Activated CD8-positive, alpha-beta memory T cell treated with anti-CD3 and anti-CD28 coated beads, Interleukin-2, amount 10 ng/mL, durations not matched to agents 7 days and 5 days (primary cell): ENCODE measurements around the gene C17orf114.
A peak's percentile ranks its signal among the peaks of the same experiment; 100 is the strongest.

Experiments used
- ATAC-seq: fragments of 150-1000 bp; cut with Tn5 transposase; one replicate; pipeline ENCODE4 v1.10.0; 2021; ENCODE audit warnings: moderate library complexity
- CTCF ChIA-PET: fragments of 350-600 bp; sonication (Branson Sonifier 250); formaldehyde crosslinking; loops from one replicate; lab custom pipeline; 2021; ENCODE audit warnings: antibody characterized with exemption; lab: Charles Lee
- DNase-seq: peaks from one replicate; pipeline ENCODE4 v3.0.0-alpha.2; 2020
- H3K27ac Mint-ChIP-seq: one replicate; pipeline ENCODE4 v1.8.0; 2021; ENCODE audit warnings: mild to moderate bottlenecking, mixed read lengths
- H3K27me3 Mint-ChIP-seq: one replicate; pipeline ENCODE4 v1.8.0; 2021; ENCODE audit warnings: mixed read lengths
- H3K36me3 Mint-ChIP-seq: one replicate; pipeline ENCODE4 v1.8.0; 2021; ENCODE audit warnings: mild to moderate bottlenecking, mixed read lengths
- H3K4me1 Mint-ChIP-seq: one replicate; pipeline ENCODE4 v1.8.0; 2021; ENCODE audit warnings: mixed read lengths
- H3K4me3 Mint-ChIP-seq: one replicate; pipeline ENCODE4 v1.8.0; 2021; ENCODE audit warnings: mild to moderate bottlenecking, moderate library complexity, mixed read lengths
- H3K9me3 Mint-ChIP-seq: one replicate; pipeline ENCODE4 v1.8.0; 2022; ENCODE audit warnings: low read depth, mixed read lengths

Gene C17orf114

DNA sequence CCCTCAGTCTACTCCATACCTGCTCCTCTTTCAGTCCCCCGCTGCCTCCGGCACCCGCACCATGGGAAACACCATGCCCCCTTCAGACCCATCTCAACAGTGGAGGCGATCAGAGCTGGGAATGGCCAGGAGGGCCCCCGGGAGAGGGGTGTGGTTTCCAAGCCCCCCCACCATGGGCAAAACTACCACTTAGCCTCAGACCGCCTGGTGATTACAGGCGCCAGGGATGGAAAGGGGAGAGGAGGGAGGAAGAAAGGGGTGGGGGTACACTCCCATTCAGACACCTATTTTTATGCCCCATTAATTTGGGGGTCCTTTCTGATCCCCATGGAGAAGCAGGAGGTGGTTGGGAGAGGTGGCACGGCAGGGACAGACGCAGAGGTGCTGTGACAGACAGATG, at the start of gene C17orf114:
Gene C17orf114 (minus strand): TSS at position 101 of the 400 bp plus-strand sequence.
- CTCF ChIA-PET, result interaction anchor here (2.3 kb wide), 1 partner anchor 12 kb away, joined by 9 read pairs; no protein-coding TSS in a partner anchor
- Mint-ChIP-seq H3K27me3 (no peaks in the 10 kb centered on the region), H3K4me3 (no peak within 1 kb of the TSS), H3K9me3 (no peaks in the 10 kb centered on the region), H3K36me3 (peaks cover 7% of the 10 kb centered on the region), H3K27ac (no peak within 1 kb of the TSS), H3K4me1 (peaks cover 11% of the 10 kb centered on the region)
- ATAC-seq (no peak), DNase-seq (no peak)

DNA sequence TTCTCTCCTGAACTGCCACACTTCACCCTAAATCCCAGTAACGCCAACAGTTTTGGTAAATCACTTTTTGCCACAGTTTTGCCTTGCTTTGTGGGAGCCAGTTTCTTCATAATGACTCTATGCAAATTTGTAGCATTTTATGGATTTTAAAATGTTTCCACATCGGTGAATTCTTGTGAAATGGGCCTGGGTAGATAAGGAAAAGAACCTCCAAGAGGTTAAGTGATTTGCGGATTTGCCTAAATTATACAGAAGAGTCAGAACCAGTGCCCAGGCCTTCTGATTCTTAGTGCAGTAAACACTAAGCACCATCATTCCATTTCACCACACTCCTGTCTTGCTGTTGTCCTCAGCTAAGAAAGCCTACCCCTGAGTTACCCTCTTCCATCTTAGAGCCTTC, 49.0 kb upstream of the C17orf114 start:
- Mint-ChIP-seq H3K9me3 (peaks cover 5% of the 10 kb centered on the region), H3K4me3 (no peak overlapping the region), H3K4me1 (peaks cover 11% of the 10 kb centered on the region), H3K27me3 (peaks cover 4% of the 10 kb centered on the region), H3K27ac (peak overlapping the region; percentile 20), H3K36me3 (peaks cover 28% of the 10 kb centered on the region)
- CTCF ChIA-PET, result no interaction called here
- DNase-seq (no peak), ATAC-seq (no peak)

DNA sequence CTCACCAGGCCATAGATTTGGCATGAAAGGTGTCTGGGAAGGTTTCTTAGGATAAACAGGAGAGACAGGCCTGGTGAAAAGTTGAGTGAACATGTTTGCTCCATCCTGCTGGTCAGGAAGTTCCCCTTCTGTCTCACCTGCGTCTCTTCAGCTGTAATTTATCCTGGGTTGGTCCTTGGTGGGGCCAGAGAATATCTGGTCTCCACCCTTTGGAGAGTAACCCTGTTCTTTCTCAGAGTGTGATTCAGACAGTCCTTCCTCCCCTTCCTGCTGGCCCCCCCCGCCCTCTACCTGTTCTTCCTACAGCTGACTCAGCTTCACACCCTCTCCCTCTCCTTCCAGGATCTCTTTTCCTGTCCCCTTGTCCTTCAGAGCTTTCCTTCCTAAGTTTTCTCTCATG, 48.1 kb upstream of the C17orf114 start:
- CTCF ChIA-PET, result no interaction called here
- Mint-ChIP-seq H3K9me3 (peaks cover 5% of the 10 kb centered on the region), H3K36me3 (peaks cover 28% of the 10 kb centered on the region), H3K4me3 (no peak overlapping the region), H3K27me3 (peaks cover 4% of the 10 kb centered on the region), H3K27ac (no peak overlapping the region), H3K4me1 (peaks cover 11% of the 10 kb centered on the region)
- DNase-seq (no peak), ATAC-seq (no peak)

DNA sequence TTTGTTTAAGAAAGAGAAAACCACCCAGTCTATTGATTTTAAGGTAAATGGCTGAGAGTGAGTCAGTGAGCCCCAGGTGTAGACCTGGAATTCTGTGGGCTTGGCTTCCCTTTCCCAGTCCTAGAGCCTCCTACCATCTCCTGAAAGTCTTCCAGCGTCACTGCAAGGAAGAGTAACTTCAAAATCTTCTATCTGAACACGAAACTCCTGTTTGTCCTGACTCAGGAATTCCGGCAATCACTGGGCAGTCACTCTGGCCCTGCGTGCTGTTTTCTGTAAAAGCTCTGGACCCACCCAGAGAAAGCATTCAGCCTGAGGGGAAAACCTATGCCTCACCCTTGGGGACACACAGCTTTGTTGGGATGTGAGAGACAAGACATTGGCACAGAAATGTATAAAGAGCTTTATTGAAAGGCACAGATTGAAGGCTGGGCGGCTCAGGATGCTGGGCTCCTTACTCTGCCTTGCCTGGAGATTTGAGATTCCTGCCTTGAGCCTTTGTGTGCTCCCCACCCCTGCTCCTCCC, 46.9 kb upstream of the C17orf114 start:
- H3K27ac Mint-ChIP-seq, result no peak overlapping the region
- DNase-seq (no peak), ATAC-seq (no peak)
- peaks cover 11% of the 10 kb centered on the region for H3K4me1 Mint-ChIP-seq
- CTCF ChIA-PET, result no interaction called here
- H3K36me3 Mint-ChIP-seq, result peaks cover 24% of the 10 kb centered on the region
- peaks cover 5% of the 10 kb centered on the region for H3K9me3 Mint-ChIP-seq
- no peak overlapping the region for H3K4me3 Mint-ChIP-seq
- H3K27me3 Mint-ChIP-seq, result peaks cover 4% of the 10 kb centered on the region

DNA sequence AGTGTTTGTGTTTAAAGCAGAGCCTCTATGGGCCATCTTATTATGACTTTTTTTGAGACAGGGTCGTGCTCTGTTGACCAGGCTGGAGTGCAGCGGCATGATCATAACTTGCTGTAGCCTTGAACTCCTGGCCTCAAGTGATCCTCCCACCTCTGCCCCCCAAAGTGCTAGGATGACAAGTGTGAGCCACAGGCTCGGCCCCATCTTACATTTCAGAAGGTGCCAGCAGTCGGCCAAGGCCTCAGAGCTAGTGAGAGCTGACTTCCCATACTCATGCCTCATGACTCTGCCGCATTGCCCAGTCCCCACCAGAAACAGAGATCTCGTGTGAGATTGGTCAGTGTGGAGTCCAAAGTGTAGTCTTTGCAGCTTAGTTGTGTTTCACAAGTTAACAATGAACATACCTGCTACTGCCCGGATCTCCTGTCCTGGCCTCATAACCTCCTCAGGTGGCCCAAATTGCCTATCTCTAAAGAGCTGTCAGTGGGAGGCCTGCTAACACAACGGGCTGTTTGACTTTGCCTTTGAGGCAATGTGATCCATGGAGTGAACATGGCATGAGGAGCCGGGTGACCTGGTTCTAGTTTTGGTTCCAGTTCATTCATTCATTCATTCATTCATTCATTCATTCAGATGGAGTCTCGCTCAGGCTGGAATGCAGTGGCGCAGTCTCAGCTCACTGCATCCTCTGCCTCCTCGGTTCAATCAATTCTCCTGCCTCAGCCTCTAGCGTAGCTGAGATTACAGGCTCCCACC, 44.7 kb upstream of the C17orf114 start:
- ATAC-seq, result no peak
- no peak overlapping the region for H3K27ac Mint-ChIP-seq
- H3K36me3 Mint-ChIP-seq, result peaks cover 17% of the 10 kb centered on the region
- H3K27me3 Mint-ChIP-seq, result peaks cover 4% of the 10 kb centered on the region
- peaks cover 6% of the 10 kb centered on the region for H3K4me1 Mint-ChIP-seq
- no peak for DNase-seq
- H3K9me3 Mint-ChIP-seq, result no peaks in the 10 kb centered on the region
- H3K4me3 Mint-ChIP-seq, result no peak overlapping the region
- CTCF ChIA-PET, result interaction anchor here (1.1 kb wide), 1 partner anchor 56 kb away, joined by 3 read pairs; the partner anchor contains the start of gene CHRNE

DNA sequence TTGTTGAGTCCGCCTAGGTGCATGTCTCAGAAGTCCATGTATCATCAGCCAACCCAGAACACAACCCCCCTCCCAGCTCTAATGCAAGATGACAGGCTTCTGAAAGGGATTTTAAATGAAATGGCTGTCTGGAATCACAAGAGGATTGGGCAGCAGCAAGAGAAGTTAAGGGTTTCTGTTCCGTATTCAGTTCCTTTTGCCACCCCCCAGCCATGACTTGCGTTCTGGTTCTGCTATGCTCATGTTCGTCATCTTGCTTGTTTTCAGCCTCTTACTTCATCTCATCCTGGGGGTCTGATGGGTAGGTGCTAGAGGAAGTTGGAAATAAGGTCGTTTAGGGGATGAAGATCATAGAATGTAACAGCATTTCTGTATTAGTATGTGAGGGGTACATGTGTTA, 43.0 kb upstream of the C17orf114 start:
- ATAC-seq (no peak), DNase-seq (no peak)
- H3K27me3 Mint-ChIP-seq, result peaks cover 4% of the 10 kb centered on the region
- H3K27ac Mint-ChIP-seq, result no peak overlapping the region
- no peaks in the 10 kb centered on the region for H3K9me3 Mint-ChIP-seq
- no peak overlapping the region for H3K4me3 Mint-ChIP-seq
- CTCF ChIA-PET, result no interaction called here
- peaks cover 7% of the 10 kb centered on the region for H3K36me3 Mint-ChIP-seq
- peaks cover 22% of the 10 kb centered on the region for H3K4me1 Mint-ChIP-seq

DNA sequence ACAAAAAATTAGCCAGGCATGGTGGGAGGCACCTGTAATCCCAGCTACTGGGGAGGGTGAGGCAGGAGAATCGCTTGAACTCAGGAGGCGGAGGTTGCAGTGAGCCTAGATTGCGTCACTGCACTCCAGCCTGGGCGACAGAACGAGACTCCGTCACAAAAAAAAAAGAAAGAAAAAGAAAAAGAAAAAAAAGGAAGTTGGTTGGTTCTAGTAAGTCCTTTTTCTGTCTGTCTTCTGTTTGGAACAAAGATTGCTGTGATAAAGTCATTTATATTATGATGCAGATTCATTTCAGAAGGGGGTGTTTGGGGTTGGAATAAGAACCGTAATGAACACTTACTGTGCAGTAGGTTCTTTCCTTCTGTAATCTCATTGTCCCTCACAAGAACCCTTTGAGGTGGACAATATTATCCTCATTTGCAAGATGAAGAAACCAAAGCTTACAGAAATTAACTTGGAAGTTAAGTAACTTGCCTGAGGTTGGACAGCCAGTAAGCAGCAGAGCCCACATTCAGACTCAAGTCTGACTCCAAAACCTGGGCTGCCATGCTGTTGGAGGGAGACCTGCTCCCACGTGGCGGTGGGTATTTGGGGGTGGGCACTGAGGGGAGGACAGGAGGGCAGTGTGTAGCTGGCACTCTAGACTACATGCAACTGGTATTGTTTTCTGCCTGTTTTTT, 41.3 kb upstream of the C17orf114 start:
- CTCF ChIA-PET, result no interaction called here
- no peak overlapping the region for H3K4me3 Mint-ChIP-seq
- H3K27ac Mint-ChIP-seq, result no peak overlapping the region
- DNase-seq, result no peak
- ATAC-seq, result no peak
- H3K27me3 Mint-ChIP-seq, result no peaks in the 10 kb centered on the region
- peaks cover 34% of the 10 kb centered on the region for H3K4me1 Mint-ChIP-seq
- peaks cover 5% of the 10 kb centered on the region for H3K36me3 Mint-ChIP-seq
- H3K9me3 Mint-ChIP-seq, result no peaks in the 10 kb centered on the region

DNA sequence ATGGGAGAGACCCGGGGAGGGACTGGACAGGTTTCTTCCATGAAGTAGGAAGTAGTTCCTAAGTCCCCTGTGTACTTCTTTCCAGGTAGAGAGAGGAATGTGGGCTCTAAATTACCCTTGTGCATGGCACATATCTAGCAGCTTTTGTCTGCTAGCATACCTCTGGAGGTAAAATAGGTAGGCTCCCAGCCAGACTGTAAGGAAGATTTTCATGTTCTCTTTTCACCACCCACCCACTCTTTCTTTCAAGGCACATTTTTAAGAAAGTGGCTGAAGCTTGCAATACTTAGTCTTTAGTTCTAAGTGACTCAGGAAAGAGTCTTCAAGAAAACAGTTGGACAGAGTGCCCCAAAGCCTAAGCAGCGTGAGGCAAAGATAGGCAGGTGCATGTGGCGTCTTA, 40.2 kb upstream of the C17orf114 start:
- Mint-ChIP-seq H3K4me3 (no peak overlapping the region), H3K9me3 (no peaks in the 10 kb centered on the region), H3K4me1 (peaks cover 34% of the 10 kb centered on the region), H3K27me3 (no peaks in the 10 kb centered on the region), H3K27ac (no peak overlapping the region), H3K36me3 (peaks cover 11% of the 10 kb centered on the region)
- CTCF ChIA-PET, result no interaction called here
- DNase-seq (no peak), ATAC-seq (no peak)

DNA sequence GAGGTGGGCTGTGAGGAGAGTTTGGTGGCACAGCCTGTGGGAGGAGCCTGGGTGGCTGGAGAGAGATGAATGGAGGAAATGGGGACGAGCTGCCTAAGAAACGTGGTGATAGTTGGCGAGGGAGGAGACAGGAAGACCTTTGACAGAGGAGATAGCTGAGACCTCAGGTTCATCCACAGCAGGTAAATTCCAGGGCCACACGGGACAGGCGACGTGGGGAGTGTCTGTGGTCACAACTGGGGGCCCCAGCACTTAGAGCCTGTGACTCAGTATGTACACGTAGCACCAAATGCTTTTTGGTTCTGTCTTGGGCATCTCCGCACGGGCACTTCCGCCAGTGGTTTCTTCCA, 38.7 kb upstream of the C17orf114 start:
- Mint-ChIP-seq H3K4me1 (peaks cover 40% of the 10 kb centered on the region), H3K4me3 (no peak overlapping the region), H3K9me3 (no peaks in the 10 kb centered on the region), H3K36me3 (peaks cover 11% of the 10 kb centered on the region), H3K27ac (no peak overlapping the region), H3K27me3 (no peaks in the 10 kb centered on the region)
- ATAC-seq (no peak), DNase-seq (no peak)
- CTCF ChIA-PET, result interaction anchor here (0.7 to 1.6 kb wide), 3 partner anchors 16 to 51 kb away, joined by 3 to 5 read pairs (median 3); no protein-coding TSS in a partner anchor

DNA sequence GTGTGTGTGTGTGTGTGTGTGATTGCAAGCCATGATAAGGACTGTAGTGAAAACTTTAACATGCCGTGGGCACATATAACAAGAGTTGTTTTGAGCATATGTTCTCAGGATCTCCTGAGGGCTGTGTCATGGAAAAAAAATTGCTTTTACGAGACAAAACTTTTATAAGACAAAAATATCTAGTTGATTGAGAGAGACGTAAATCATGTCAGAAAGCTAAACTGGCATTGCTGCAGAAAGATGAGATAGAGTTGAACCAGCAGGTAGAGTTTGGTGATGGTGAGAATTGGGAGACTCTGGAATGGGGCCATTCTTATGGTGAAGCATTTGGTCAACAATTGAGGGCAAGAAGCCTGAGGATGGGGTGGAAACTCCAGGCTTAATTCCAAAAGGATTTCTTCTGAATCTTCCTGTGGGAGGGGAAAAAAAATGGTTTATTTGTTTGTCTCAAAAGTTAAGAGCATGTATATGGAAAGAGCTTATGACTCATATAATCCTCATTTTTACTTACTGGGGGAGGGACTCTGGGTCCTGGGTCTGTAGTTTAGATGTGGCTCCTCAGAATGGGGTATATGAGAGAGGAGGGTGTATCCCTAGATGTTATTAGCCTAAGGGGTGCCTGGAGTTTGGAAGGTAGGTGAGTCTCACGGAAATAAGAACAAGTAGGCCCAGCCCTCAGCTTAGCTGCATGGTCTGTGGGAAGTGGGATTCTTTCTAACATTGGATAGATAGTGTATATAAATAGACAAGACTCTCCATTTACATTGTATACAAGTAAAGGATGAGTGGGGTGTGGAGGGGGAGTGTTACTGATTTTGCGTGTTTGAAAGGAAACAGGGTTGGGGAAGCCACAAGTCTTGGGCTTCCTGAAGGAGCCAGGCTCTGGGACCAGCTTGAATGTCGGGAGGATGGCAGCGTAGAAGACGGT, 38.1 kb upstream of the C17orf114 start:
- Mint-ChIP-seq H3K27ac (no peak overlapping the region), H3K4me1 (peaks cover 47% of the 10 kb centered on the region), H3K4me3 (no peak overlapping the region), H3K36me3 (peaks cover 11% of the 10 kb centered on the region), H3K9me3 (no peaks in the 10 kb centered on the region), H3K27me3 (no peaks in the 10 kb centered on the region)
- ATAC-seq, result no peak
- CTCF ChIA-PET, result interaction anchor here (0.7 to 1.6 kb wide), 3 partner anchors 17 to 50 kb away, joined by 3 to 5 read pairs (median 3); no protein-coding TSS in a partner anchor
- DNase-seq, result no peak

DNA sequence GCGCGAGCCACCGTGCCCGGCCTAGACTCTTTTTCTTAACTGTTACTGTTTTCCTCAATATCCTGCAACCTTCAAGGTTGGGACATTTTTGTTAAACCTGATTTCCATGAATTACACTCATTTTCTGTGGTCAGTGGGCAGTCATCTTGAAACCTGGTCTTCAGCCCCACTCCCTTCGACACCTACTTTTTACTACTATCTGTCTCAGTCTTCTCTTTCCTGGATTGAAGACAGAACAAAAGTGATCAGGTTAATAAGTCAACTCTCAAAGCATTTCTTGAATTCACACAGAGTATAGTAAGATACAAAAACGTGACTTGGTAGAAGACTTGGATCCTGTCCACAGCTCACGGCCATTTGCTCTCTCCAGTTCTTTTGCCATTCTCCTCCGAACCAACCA, 37.1 kb upstream of the C17orf114 start:
- CTCF ChIA-PET, result interaction anchor here (1.6 kb wide), 1 partner anchor 18 kb away, joined by 5 read pairs; no protein-coding TSS in a partner anchor
- ATAC-seq (no peak), DNase-seq (no peak)
- no peak overlapping the region for H3K4me3 Mint-ChIP-seq
- H3K36me3 Mint-ChIP-seq, result peaks cover 9% of the 10 kb centered on the region
- peaks cover 57% of the 10 kb centered on the region for H3K4me1 Mint-ChIP-seq
- H3K27me3 Mint-ChIP-seq, result no peaks in the 10 kb centered on the region
- H3K9me3 Mint-ChIP-seq, result no peaks in the 10 kb centered on the region
- no peak overlapping the region for H3K27ac Mint-ChIP-seq

DNA sequence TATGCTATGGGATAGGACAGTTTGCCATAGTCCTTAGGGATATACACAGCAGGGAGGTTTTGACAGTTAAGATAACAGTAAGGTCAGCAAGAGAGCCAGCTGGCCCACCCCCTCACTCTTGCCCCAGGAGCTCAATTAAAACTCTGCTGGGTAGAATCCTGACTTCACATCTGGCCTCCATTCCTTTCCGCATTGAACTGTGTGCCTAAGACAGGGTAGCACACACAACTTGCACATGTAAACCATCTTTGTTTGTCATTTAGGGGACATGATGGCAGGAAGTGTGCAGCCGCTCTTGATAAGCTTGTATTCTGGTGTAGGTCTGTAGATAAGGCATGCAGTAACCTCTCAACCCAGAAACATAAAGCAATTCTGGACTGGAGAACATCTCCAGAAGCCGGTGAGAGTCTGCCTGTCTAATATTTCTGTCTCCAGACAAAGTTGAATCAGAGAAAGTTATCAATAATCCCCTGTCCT, 36.2 kb upstream of the C17orf114 start:
- CTCF ChIA-PET, result no interaction called here
- H3K27ac Mint-ChIP-seq, result no peak overlapping the region
- ATAC-seq (no peak), DNase-seq (no peak)
- H3K27me3 Mint-ChIP-seq, result no peaks in the 10 kb centered on the region
- peaks cover 9% of the 10 kb centered on the region for H3K36me3 Mint-ChIP-seq
- H3K4me3 Mint-ChIP-seq, result no peak overlapping the region
- no peaks in the 10 kb centered on the region for H3K9me3 Mint-ChIP-seq
- H3K4me1 Mint-ChIP-seq, result peaks cover 62% of the 10 kb centered on the region
